Neural cell (in vitro differentiated cells): ENCODE data around the gene C19orf53. TPM values are rescaled to one million over a fixed set of nuclear protein-coding genes. Genes with fewer than 3 reads are reported as not detected.

Source experiments
- H2AFZ ChIP-seq: fragments of 200-600, 300-800 bp; sonication (generic), shearing (Covaris generic); 2 replicates; pipeline ENCODE4 v1.6.0; 2014; ENCODE audit warnings: low read depth, mild to moderate bottlenecking, antibody characterized with exemption, low read length, moderate library complexity
- H3F3A ChIP-seq: fragments of 200-600 bp; shearing (Covaris generic); 2 replicates; pipeline ENCODE4 v1.6.1; 2016; ENCODE audit warnings: mild to moderate bottlenecking, moderate library complexity, mixed read lengths, antibody characterized with exemption, low read length; ENCODE audit not compliant: insufficient read depth, poor library complexity, severe bottlenecking
- H3K27ac ChIP-seq: fragments of 200-600, 300-800 bp; sonication (generic), shearing (Covaris generic); 2 replicates; pipeline ENCODE4 v1.5.1; 2014; ENCODE audit warnings: mild to moderate bottlenecking, low read length, moderate library complexity
- H3K27me3 ChIP-seq: fragments of 300-800, 200-600 bp; sonication (generic), shearing (Covaris generic); 2 replicates; pipeline ENCODE4 v1.6.0; 2014; ENCODE audit warnings: mild to moderate bottlenecking, low read depth, low read length, moderate library complexity; ENCODE audit not compliant: insufficient read depth
- H3K36me3 ChIP-seq: fragments of 300-800, 200-600 bp; sonication (generic), shearing (Covaris generic); 2 replicates; pipeline ENCODE4 v1.5.1; 2014; ENCODE audit warnings: mild to moderate bottlenecking, antibody characterized with exemption, low read length, moderate library complexity; ENCODE audit not compliant: insufficient read depth
- H3K4me2 ChIP-seq: fragments of 300-800, 200-600 bp; sonication (generic), shearing (Covaris generic); 2 replicates; pipeline ENCODE4 v1.6.0; 2014; ENCODE audit warnings: mild to moderate bottlenecking, low read length
- H3K4me3 ChIP-seq: fragments of 300-800, 200-600 bp; sonication (generic), shearing (Covaris generic); 2 replicates; pipeline ENCODE4 v1.5.1; 2014; ENCODE audit warnings: mild to moderate bottlenecking, low read length, moderate library complexity
- H3K79me2 ChIP-seq: fragments of 200-600 bp; shearing (Covaris generic); replicated peaks from 2 replicates; pipeline ENCODE4 v1.6.0; 2014; ENCODE audit warnings: mild to moderate bottlenecking, low read length, moderate library complexity; ENCODE audit not compliant: insufficient read depth
- H3K9ac ChIP-seq: fragments of 300-800, 200-600 bp; sonication (generic), shearing (Covaris generic); 2 replicates; pipeline ENCODE4 v1.6.1; 2016; ENCODE audit warnings: mild to moderate bottlenecking, low read length, mixed read lengths
- H3K9me2 ChIP-seq: fragments of 200-600 bp; shearing (Covaris generic); 2 replicates; pipeline ENCODE4 v1.6.1; 2016; ENCODE audit warnings: mild to moderate bottlenecking, low read length, mixed read lengths; ENCODE audit not compliant: insufficient read depth
- H3K9me3 ChIP-seq: fragments of 200-600, 300-800 bp; sonication (generic), shearing (Covaris generic); 2 replicates; pipeline ENCODE4 v1.6.1; 2016; ENCODE audit warnings: mild to moderate bottlenecking, mixed run types, low read length, moderate library complexity, mixed read lengths
- H4K20me1 ChIP-seq: fragments of 200-600 bp; shearing (Covaris generic); 2 replicates; pipeline ENCODE4 v1.6.1; 2016; ENCODE audit warnings: mild to moderate bottlenecking, mixed run types; ENCODE audit not compliant: insufficient read depth
- EP300 ChIP-seq: fragments of 450-650 bp; conservative IDR thresholded peaks from 2 replicates; pipeline ENCODE4 v1.6.1; 2014; ENCODE audit warnings: antibody characterized with exemption, mild to moderate bottlenecking, moderate library complexity; ENCODE audit not compliant: poor library complexity, severe bottlenecking
- EZH2 ChIP-seq: fragments of 200-600, 300-800 bp; shearing (Covaris generic), sonication (generic); IDR thresholded peaks from 2 replicates; pipeline ENCODE4 v1.6.1; 2014; ENCODE audit warnings: antibody characterized with exemption, low read length, borderline replicate concordance, mild to moderate bottlenecking; ENCODE audit not compliant: insufficient read depth, poor library complexity, severe bottlenecking
- MXI1 ChIP-seq: fragments of 450-650 bp; conservative IDR thresholded peaks from 2 replicates; pipeline ENCODE4 v1.6.1; 2014; ENCODE audit warnings: antibody characterized with exemption, mild to moderate bottlenecking; ENCODE audit not compliant: poor library complexity, severe bottlenecking
- POLR2AphosphoS5 ChIP-seq: IDR thresholded peaks from 2 replicates; pipeline ENCODE4 v1.6.1; 2012
- RAD21 ChIP-seq: fragments of 450-650 bp; conservative IDR thresholded peaks from 2 replicates; pipeline ENCODE4 v1.6.1; 2014; ENCODE audit warnings: antibody characterized with exemption, mild to moderate bottlenecking, moderate library complexity
- SMC3 ChIP-seq: fragments of 450-650 bp; conservative IDR thresholded peaks from 2 replicates; pipeline ENCODE4 v1.6.1; 2014; ENCODE audit warnings: antibody characterized with exemption, mild to moderate bottlenecking, moderate library complexity; ENCODE audit not compliant: poor library complexity
- TAF1 ChIP-seq: IDR thresholded peaks from 2 replicates; pipeline ENCODE4 v1.6.1; 2012; ENCODE audit warnings: low read depth
- polyA plus RNA-seq: library from polyadenylated mRNA; depleted of rRNA; stranded (reverse); fragments of >200 nt; gene quantifications from 2 replicates; pipeline ENCODE4 v1.2.3, GENCODE V29; 2014
- TF ChIP-seq, protein P1 (sequence below): IDR thresholded peaks from 2 replicates; pipeline ENCODE4 v1.6.1; 2012; ENCODE audit warnings: borderline replicate concordance
- TF ChIP-seq, protein P2 (sequence below): fragments of 450-650 bp; IDR thresholded peaks from 2 replicates; pipeline ENCODE4 v1.5.1; 2014; ENCODE audit warnings: antibody characterized with exemption, mild to moderate bottlenecking, moderate library complexity; ENCODE audit not compliant: poor library complexity, severe bottlenecking

The C19orf53 gene
- polyA plus RNA-seq, 1 donor from 2014 or later = 104 TPM

DNA sequence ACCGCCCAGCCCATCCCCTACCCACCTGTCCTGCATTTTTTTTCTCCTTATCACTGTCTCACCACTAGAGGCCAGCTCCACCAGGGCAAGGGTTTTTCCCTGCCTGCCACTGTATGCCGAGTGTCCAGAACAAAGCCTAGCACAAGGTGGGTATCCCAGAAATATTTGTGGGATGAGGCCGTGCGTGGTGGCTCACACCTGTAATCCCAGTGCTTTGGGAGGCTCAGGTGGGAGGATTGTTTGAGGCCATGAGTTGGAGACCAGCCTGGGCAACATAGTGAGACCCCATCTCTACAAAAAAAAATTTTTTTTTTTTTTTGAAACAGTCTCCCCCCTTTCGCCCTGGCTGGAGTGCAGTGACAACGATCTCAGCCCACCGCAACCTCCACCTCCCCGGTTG, 12.8 kb upstream of the C19orf53 start:
- Histone ChIP-seq H3K79me2 (no peaks in the 10 kb centered on the region), H3K27me3 (no peaks in the 10 kb centered on the region), H3K27ac (no peak overlapping the region), H2AFZ (no peak overlapping the region), H3K9me2 (no peaks in the 10 kb centered on the region), H3K4me2 (no peak overlapping the region), H3K4me3 (no peak overlapping the region), H4K20me1 (no peaks in the 10 kb centered on the region), H3F3A (peaks cover 4% of the 10 kb centered on the region), H3K36me3 (no peaks in the 10 kb centered on the region), H3K9me3 (no peaks in the 10 kb centered on the region), H3K9ac (no peak overlapping the region)
- no peak for TF ChIP-seq MXI1
- TF ChIP-seq EP300 = no peak
- no peak for TF ChIP-seq RAD21
- no peak for TF ChIP-seq POLR2AphosphoS5
- TF ChIP-seq EZH2 = no peak
- TF ChIP-seq TAF1 = no peak
- TF ChIP-seq, protein P1, sequence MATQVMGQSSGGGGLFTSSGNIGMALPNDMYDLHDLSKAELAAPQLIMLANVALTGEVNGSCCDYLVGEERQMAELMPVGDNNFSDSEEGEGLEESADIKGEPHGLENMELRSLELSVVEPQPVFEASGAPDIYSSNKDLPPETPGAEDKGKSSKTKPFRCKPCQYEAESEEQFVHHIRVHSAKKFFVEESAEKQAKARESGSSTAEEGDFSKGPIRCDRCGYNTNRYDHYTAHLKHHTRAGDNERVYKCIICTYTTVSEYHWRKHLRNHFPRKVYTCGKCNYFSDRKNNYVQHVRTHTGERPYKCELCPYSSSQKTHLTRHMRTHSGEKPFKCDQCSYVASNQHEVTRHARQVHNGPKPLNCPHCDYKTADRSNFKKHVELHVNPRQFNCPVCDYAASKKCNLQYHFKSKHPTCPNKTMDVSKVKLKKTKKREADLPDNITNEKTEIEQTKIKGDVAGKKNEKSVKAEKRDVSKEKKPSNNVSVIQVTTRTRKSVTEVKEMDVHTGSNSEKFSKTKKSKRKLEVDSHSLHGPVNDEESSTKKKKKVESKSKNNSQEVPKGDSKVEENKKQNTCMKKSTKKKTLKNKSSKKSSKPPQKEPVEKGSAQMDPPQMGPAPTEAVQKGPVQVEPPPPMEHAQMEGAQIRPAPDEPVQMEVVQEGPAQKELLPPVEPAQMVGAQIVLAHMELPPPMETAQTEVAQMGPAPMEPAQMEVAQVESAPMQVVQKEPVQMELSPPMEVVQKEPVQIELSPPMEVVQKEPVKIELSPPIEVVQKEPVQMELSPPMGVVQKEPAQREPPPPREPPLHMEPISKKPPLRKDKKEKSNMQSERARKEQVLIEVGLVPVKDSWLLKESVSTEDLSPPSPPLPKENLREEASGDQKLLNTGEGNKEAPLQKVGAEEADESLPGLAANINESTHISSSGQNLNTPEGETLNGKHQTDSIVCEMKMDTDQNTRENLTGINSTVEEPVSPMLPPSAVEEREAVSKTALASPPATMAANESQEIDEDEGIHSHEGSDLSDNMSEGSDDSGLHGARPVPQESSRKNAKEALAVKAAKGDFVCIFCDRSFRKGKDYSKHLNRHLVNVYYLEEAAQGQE = no peak
- no peak for TF ChIP-seq SMC3
- TF ChIP-seq, protein P2, sequence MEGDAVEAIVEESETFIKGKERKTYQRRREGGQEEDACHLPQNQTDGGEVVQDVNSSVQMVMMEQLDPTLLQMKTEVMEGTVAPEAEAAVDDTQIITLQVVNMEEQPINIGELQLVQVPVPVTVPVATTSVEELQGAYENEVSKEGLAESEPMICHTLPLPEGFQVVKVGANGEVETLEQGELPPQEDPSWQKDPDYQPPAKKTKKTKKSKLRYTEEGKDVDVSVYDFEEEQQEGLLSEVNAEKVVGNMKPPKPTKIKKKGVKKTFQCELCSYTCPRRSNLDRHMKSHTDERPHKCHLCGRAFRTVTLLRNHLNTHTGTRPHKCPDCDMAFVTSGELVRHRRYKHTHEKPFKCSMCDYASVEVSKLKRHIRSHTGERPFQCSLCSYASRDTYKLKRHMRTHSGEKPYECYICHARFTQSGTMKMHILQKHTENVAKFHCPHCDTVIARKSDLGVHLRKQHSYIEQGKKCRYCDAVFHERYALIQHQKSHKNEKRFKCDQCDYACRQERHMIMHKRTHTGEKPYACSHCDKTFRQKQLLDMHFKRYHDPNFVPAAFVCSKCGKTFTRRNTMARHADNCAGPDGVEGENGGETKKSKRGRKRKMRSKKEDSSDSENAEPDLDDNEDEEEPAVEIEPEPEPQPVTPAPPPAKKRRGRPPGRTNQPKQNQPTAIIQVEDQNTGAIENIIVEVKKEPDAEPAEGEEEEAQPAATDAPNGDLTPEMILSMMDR = no peak

DNA sequence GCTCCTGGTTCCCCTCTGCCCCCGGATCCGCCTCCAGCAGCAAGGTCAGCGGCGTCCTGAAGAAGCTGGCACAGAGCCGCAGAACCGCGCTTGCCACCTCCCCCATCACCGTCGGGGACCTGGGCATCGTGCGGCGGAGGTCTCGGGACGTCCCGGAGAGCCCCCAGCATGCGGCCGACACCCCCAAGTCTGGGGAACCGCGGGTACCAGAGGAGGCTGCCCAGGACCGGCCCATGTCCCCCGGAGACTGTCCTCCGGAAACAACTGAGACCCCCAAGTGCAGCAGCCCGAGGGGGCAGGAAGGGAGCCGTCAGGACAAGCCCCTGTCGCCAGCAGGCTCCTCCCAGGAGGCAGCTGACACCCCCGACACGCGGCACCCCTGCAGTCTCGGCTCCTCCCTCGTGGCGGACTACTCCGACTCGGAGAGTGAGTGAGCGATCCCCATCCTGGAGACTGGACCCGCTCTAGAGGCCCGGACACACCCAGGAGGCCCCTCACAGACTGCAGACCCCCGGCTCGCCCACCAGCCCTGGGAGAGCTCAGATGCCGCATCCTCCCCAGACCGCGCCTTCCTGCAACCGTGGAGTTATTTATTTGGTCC, 11.5 kb upstream of the C19orf53 start:
- Histone ChIP-seq H4K20me1 (no peaks in the 10 kb centered on the region), H2AFZ (no peak overlapping the region), H3K9ac (no peak overlapping the region), H3K9me2 (no peaks in the 10 kb centered on the region), H3K27ac (no peak overlapping the region), H3K4me3 (no peak overlapping the region), H3F3A (peaks cover 4% of the 10 kb centered on the region), H3K4me2 (no peak overlapping the region), H3K27me3 (no peaks in the 10 kb centered on the region), H3K36me3 (no peaks in the 10 kb centered on the region), H3K79me2 (no peaks in the 10 kb centered on the region), H3K9me3 (no peaks in the 10 kb centered on the region)
- TF ChIP-seq EP300 (no peak), SMC3 (no peak), POLR2AphosphoS5 (no peak), TAF1 (no peak), EZH2 (no peak), MXI1 (no peak), RAD21 (no peak)
- TF ChIP-seq, protein P2 = no peak
- TF ChIP-seq, protein P1 = no peak
